Measurements from ENCODE around the gene WASF2. TPM values are rescaled to one million over a fixed set of nuclear protein-coding genes. Genes with fewer than 3 reads are reported as not detected.
A peak's percentile ranks its signal among the peaks of the same experiment; 100 is the strongest.

The WASF2 gene
- total and polyA plus RNA-seq, 12 donors = 17.4 to 159 (median 60.9) TPM

DNA sequence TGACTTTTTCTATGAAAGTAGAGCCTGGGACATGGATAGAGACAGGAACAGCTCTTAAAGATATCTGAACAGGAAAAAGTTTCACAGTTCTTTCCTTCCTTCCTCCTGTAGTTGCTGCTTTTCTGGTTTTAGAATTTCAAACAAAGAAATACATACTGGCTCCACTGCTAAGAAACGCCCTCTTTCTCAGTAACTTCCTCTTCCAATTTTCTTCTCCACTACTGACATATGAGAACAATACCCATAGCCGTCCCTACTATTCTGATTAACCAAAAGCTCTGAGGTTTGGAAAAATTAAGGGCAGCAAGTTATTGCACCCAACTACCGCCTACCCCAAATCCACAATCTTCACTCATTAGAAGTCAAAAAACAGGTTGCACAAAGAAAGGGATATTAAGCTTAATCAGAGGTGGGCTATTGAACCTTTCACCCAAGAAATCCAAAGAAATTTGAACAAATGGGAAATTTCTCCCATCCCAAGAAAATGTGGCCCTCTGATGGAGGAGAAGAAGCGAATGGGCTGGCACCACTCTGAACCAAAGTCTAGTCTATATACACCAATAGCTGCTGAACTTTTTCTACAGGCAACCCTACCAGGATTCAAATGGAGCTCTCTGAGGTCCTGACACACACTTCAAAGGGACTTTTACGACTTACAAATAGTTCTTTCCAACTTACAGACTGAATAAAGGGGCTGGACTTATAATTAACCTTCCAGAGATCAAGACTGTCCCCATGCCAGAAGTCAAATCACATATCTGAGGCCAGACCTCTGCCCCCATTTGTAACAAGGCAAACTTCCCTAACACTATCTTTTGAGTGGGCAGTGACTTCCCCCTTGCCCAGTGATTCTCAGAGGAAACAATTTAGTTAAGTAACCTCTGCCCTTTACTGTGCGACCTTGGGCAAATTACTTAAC, 1.7 kb downstream of the WASF2 start:
- Histone ChIP-seq H3K4me1 (replicated peaks in 1 of 2) (peaks cover 13 to 55% of the 10 kb centered on the region in 2 donors), H3K9me3 (replicated peaks in 1 of 3) (no peaks in the 10 kb centered on the region), H3K27me3 (no peaks in the 10 kb centered on the region), H3K4me3 (peak overlapping the region in 2 of 4 donors; percentile 91 to 92), H3K27ac (peak overlapping the region in 4 of 5 donors; percentile 90 to 99 (median 96)), H3K36me3 (replicated peaks in 1 of 2) (no peaks in the 10 kb centered on the region)
- TF ChIP-seq, protein P1, sequence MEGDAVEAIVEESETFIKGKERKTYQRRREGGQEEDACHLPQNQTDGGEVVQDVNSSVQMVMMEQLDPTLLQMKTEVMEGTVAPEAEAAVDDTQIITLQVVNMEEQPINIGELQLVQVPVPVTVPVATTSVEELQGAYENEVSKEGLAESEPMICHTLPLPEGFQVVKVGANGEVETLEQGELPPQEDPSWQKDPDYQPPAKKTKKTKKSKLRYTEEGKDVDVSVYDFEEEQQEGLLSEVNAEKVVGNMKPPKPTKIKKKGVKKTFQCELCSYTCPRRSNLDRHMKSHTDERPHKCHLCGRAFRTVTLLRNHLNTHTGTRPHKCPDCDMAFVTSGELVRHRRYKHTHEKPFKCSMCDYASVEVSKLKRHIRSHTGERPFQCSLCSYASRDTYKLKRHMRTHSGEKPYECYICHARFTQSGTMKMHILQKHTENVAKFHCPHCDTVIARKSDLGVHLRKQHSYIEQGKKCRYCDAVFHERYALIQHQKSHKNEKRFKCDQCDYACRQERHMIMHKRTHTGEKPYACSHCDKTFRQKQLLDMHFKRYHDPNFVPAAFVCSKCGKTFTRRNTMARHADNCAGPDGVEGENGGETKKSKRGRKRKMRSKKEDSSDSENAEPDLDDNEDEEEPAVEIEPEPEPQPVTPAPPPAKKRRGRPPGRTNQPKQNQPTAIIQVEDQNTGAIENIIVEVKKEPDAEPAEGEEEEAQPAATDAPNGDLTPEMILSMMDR (IDR thresholded peaks at IDR 0.05) = no peak
- TF ChIP-seq POLR2A (IDR thresholded peaks at IDR 0.05) = no peak
- peak in 2 of 7 donors; percentile 9 to 49 for DNase-seq
- 8 to 13% (median 11%) methylated on average over 6 of the region's 6 CpGs for whole genome bisulfite sequencing, 4 donors
- intact Hi-C loops (cut with DNase I) = loop anchor here in 1 of 2 donors (10.0 kb wide), 1 partner anchor 53 kb away; no protein-coding TSS in a partner anchor

DNA sequence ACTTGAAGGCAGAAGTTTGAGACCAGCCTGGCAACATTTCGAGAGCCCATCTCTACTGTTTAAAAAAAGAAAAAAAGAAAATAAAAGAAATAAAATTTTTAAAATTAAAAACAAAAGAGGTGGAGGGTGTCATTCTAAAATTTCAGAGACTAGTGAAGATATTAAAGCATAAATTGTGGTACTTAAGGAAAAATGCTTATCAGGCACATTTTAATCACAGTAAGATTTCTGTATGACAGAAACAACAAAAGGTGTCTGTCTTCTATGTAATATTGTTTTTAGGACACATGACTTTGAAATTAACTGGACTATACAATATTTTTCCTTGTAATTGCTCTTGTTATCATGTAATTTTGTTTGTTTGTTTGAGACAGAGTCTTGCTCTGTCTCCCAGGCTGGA, 4.6 kb downstream of the WASF2 start:
- Histone ChIP-seq H3K27me3 (no peaks in the 10 kb centered on the region), H3K4me1 (replicated peaks in 1 of 2) (peaks cover 13 to 53% of the 10 kb centered on the region in 2 donors), H3K36me3 (replicated peaks in 1 of 2) (no peaks in the 10 kb centered on the region), H3K4me3 (no peak overlapping the region), H3K27ac (no peak overlapping the region), H3K9me3 (replicated peaks in 1 of 3) (no peaks in the 10 kb centered on the region)
- TF ChIP-seq, protein P1 (IDR thresholded peaks at IDR 0.05) = no peak
- TF ChIP-seq POLR2A (IDR thresholded peaks at IDR 0.05) = no peak
- WGBS, 4 donors = 95 to 100% (median 97%) methylated on average over 1 of the region's 1 CpG
- intact Hi-C loops (cut with DNase I) = loop anchor here in 1 of 2 donors (10.0 kb wide), 1 partner anchor 51 kb away; no protein-coding TSS in a partner anchor
- no peak for DNase-seq

DNA sequence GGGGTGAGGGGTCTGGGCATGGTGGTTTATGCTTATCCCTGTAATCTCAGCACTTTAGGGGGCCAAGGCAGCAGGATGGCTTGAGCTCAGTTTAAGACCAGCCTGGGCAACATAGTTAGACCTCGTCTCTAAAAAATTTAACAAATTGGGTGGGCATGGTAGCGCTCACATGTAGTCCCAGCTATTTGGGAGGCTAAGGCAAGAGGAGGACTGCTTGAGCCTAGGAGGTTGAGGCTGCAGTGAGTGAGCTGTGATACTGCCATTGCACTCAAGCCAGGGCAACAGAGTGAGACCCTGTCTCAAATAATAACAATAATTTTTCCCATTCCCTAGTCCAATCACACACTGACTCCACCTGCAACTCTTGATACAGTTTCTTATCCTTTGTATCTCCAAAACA, 6.3 kb downstream of the WASF2 start:
- no peak overlapping the region for H3K27ac ChIP-seq

More for the DNA sequence above, 6.3 kb downstream of the WASF2 start:
- Histone ChIP-seq H3K36me3 (replicated peaks in 1 of 2) (no peaks in the 10 kb centered on the region), H3K4me1 (replicated peaks in 1 of 2) (peaks cover 10 to 50% of the 10 kb centered on the region in 2 donors), H3K9me3 (replicated peaks in 1 of 3) (no peaks in the 10 kb centered on the region), H3K27me3 (no peaks in the 10 kb centered on the region), H3K4me3 (no peak overlapping the region)
- DNase-seq = peak in 2 of 7 donors; percentile 10 to 14
- intact Hi-C loops (cut with DNase I) = loop anchor here in 1 of 2 donors (10.0 kb wide), 1 partner anchor 49 kb away; no protein-coding TSS in a partner anchor
- WGBS, 4 donors = 96 to 100% (median 97%) methylated on average over 2 of the region's 2 CpGs
- no peak for TF ChIP-seq POLR2A (IDR thresholded peaks at IDR 0.05)
- TF ChIP-seq, protein P1 (IDR thresholded peaks at IDR 0.05) = no peak
